Smooth muscle cell (in vitro differentiated cells): ENCODE measurements around the gene CTNNA1. TPM values are rescaled to one million over a fixed set of nuclear protein-coding genes. Genes with fewer than 3 reads are reported as not detected.
"Not testable (repeated sequence)": the region's sequence is repeated elsewhere in the genome, so short reads cannot be mapped to it uniquely, and the experiment has no call there.

Experiments
- DNase-seq: peaks from one replicate; lab custom pipeline; 2025; ENCODE audit not compliant: unreplicated experiment; lab: John Stamatoyannopoulos, UW
- H2AFZ ChIP-seq: fragments of 200-600 bp; sonication (generic); 2 replicates; pipeline ENCODE4 v1.6.0; 2016; ENCODE audit warnings: antibody characterized with exemption, low read depth, mild to moderate bottlenecking
- H3F3A ChIP-seq: fragments of 200-600 bp; sonication (generic); 2 replicates; pipeline ENCODE4 v1.6.0; 2017; ENCODE audit warnings: antibody characterized with exemption, low read depth
- H3K27ac ChIP-seq: fragments of 200-600 bp; sonication (generic); 2 replicates; pipeline ENCODE4 v1.5.1; 2016; ENCODE audit warnings: low read depth, mild to moderate bottlenecking
- H3K27me3 ChIP-seq: fragments of 200-600 bp; sonication (generic); 2 replicates; pipeline ENCODE4 v1.6.1; 2016; ENCODE audit warnings: low read depth, mild to moderate bottlenecking
- H3K36me3 ChIP-seq: fragments of 200-600 bp; sonication (generic); 2 replicates; pipeline ENCODE4 v1.5.1; 2016; ENCODE audit warnings: low read depth
- H3K4me1 ChIP-seq: fragments of 200-600 bp; sonication (generic); 2 replicates; pipeline ENCODE4 v1.5.1; 2016; ENCODE audit warnings: low read depth
- H3K4me2 ChIP-seq: fragments of 200-600 bp; sonication (generic); 2 replicates; pipeline ENCODE4 v1.6.0; 2016; ENCODE audit warnings: mild to moderate bottlenecking
- H3K4me3 ChIP-seq: fragments of 200-600 bp; sonication (generic); 2 replicates; pipeline ENCODE4 v1.5.1; 2016; ENCODE audit warnings: mild to moderate bottlenecking
- H3K79me2 ChIP-seq: fragments of 200-600 bp; sonication (generic); 2 replicates; pipeline ENCODE4 v1.6.0; 2016; ENCODE audit warnings: low read depth, mild to moderate bottlenecking
- H3K9ac ChIP-seq: fragments of 200-600 bp; sonication (generic); 2 replicates; pipeline ENCODE4 v1.6.0; 2016; ENCODE audit warnings: low read depth
- H3K9me3 ChIP-seq: fragments of 200-600 bp; sonication (generic); replicated peaks from 2 replicates; pipeline ENCODE4 v1.5.1; 2016; ENCODE audit warnings: low read depth
- H4K20me1 ChIP-seq: fragments of 200-600 bp; sonication (generic); 2 replicates; pipeline ENCODE4 v1.6.0; 2016; ENCODE audit warnings: low read depth
- WGBS: methylation state at CpG from one replicate; pipeline ENCODE4 v1.1.7; 2016; ENCODE audit warnings: low lambda C conversion rate; 5-methylcytosine and 5-hydroxymethylcytosine counted together
- polyA plus RNA-seq: library from polyadenylated mRNA; unstranded; fragments of >200 nt; fragmentation: Nextera tagmentation; extraction: Ambion mirVana; gene quantifications from 2 replicates; pipeline ENCODE4 v1.2.1, GENCODE V29; 2016
- total RNA-seq: library from RNA; depleted of rRNA; stranded (reverse); fragments of >200 nt; gene quantifications from 2 replicates; pipeline ENCODE4 v1.2.3, GENCODE V29; 2014
- TF ChIP-seq, protein P1 (sequence below): fragments of 200-600 bp; sonication (generic); IDR thresholded peaks from 2 replicates; pipeline ENCODE4 v1.5.1; 2017; ENCODE audit warnings: borderline replicate concordance, mild to moderate bottlenecking, antibody characterized with exemption; ENCODE audit not compliant: insufficient read depth, poor library complexity, severe bottlenecking

The CTNNA1 gene
- total and polyA plus RNA-seq, 2 experiments from 2014 or later: 149 to 251 TPM

DNA sequence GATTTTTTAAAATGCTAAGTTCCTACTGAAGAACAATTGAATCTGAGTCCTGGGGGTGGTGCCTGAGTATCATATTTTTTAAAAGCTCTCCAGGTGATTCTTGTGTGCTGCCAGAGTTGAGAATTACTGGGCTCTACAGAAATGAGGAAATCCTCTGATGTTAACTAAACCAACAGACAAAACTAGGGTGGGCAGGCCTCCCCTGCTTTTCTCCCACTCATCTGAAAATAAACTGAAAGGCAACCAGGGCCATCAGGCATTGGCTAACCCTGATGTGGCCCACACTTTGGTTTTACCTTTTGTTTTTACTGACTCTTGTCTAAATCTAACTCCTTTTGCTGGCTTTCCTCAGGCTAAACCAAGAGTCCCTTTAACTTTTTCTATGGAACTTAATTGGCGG, 13.3 kb upstream of the CTNNA1 start:
- Histone ChIP-seq H3F3A (no peaks in the 10 kb centered on the region), H3K27ac (no peak overlapping the region), H3K9ac (no peak overlapping the region), H3K79me2 (no peaks in the 10 kb centered on the region), H3K27me3 (no peaks in the 10 kb centered on the region), H2AFZ (no peak overlapping the region), H3K36me3 (no peaks in the 10 kb centered on the region), H3K4me2 (no peak overlapping the region), H3K4me3 (no peak overlapping the region), H3K4me1 (peaks cover 11% of the 10 kb centered on the region), H4K20me1 (no peaks in the 10 kb centered on the region), H3K9me3 (no peaks in the 10 kb centered on the region)
- WGBS: 93% methylated on average over 1 of the region's 1 CpG
- TF ChIP-seq, protein P1, sequence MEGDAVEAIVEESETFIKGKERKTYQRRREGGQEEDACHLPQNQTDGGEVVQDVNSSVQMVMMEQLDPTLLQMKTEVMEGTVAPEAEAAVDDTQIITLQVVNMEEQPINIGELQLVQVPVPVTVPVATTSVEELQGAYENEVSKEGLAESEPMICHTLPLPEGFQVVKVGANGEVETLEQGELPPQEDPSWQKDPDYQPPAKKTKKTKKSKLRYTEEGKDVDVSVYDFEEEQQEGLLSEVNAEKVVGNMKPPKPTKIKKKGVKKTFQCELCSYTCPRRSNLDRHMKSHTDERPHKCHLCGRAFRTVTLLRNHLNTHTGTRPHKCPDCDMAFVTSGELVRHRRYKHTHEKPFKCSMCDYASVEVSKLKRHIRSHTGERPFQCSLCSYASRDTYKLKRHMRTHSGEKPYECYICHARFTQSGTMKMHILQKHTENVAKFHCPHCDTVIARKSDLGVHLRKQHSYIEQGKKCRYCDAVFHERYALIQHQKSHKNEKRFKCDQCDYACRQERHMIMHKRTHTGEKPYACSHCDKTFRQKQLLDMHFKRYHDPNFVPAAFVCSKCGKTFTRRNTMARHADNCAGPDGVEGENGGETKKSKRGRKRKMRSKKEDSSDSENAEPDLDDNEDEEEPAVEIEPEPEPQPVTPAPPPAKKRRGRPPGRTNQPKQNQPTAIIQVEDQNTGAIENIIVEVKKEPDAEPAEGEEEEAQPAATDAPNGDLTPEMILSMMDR: no peak
- no peak for DNase-seq

DNA sequence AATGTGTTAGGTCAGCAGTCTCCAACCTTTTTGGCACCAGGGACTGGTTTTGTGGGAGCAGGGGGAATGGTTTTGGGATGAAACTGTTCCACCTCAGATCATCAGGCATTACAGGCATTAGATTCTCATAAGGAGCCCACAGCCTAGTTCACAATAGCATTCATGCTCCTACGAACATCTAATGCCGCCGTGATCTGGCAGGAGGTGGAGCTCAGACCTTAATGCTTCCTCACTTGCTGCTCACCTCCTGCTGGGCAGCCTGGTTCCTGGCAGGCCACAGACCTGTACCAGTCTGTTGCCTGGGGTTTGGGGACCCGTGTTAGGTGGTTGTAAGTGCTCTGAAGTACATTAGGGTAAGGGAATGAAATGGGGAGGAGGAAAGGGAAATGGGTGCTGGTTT, 9.7 kb upstream of the CTNNA1 start:
- TF ChIP-seq, protein P1: no peak

DNA sequence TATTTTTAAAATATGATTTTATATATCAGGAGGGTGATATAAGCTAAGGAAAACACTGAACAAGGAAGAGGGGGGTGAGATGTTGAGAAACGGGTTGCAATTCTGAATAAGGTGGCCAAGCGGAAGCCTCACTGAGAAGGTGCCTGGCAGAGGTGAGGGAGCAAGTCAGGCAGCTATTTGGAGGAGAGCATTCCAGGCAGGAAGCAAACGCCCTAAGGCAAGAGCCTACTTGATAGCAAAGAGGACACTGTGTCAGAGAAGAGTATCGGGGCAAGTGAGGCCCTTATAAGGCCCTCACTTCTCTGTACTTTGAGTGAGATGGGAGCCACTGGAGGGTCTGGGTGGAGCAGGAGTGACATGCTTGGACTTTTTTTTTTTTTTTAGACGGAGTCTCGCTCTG, 8.0 kb upstream of the CTNNA1 start:
- Histone ChIP-seq H3K4me3 (no peak overlapping the region), H3K79me2 (no peaks in the 10 kb centered on the region), H3F3A (no peaks in the 10 kb centered on the region), H3K4me2 (no peak overlapping the region), H3K27me3 (no peaks in the 10 kb centered on the region), H3K9ac (no peak overlapping the region), H4K20me1 (no peaks in the 10 kb centered on the region), H3K4me1 (peaks cover 11% of the 10 kb centered on the region), H2AFZ (no peak overlapping the region), H3K27ac (no peak overlapping the region), H3K36me3 (no peaks in the 10 kb centered on the region), H3K9me3 (no peaks in the 10 kb centered on the region)
- WGBS: 84% methylated on average over 6 of the region's 6 CpGs
- TF ChIP-seq, protein P1: no peak
- DNase-seq: no peak

More for the DNA sequence above, 9.7 kb upstream of the CTNNA1 start:
- no peak for DNase-seq
- peaks cover 11% of the 10 kb centered on the region for H3K4me1 ChIP-seq
- 74% methylated on average over 4 of the region's 4 CpGs for WGBS
- H3F3A ChIP-seq: no peaks in the 10 kb centered on the region
- no peaks in the 10 kb centered on the region for H3K27me3 ChIP-seq
- H3K4me2 ChIP-seq: no peak overlapping the region
- H3K4me3 ChIP-seq: no peak overlapping the region
- no peaks in the 10 kb centered on the region for H3K36me3 ChIP-seq
- no peaks in the 10 kb centered on the region for H4K20me1 ChIP-seq
- H2AFZ ChIP-seq: no peak overlapping the region
- no peak overlapping the region for H3K27ac ChIP-seq
- no peak overlapping the region for H3K9ac ChIP-seq
- no peaks in the 10 kb centered on the region for H3K79me2 ChIP-seq
- no peaks in the 10 kb centered on the region for H3K9me3 ChIP-seq

DNA sequence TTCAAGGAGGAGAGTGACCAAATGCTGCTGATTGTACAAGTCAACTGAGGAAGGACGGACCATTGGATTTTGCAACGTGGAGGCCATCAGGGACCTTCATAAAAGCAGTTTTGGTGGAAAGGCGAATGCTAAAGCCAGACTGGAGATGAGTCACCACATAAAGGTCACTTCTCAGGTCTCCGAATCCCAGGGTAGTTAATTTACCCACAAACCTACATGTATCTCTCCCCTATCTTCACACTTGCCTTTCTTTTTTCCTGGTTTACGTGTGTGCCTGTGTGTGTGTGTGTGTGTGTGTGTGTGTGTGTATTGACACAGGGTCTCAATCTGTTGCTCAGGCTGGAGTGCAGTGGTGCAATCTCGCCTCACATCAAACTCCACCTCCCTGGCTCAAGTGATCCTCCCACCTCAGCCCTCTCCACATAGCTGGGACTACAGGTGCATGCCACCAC, 4.6 kb upstream of the CTNNA1 start:
- no peaks in the 10 kb centered on the region for H3K27me3 ChIP-seq
- no peak for DNase-seq
- no peak overlapping the region for H2AFZ ChIP-seq

DNA sequence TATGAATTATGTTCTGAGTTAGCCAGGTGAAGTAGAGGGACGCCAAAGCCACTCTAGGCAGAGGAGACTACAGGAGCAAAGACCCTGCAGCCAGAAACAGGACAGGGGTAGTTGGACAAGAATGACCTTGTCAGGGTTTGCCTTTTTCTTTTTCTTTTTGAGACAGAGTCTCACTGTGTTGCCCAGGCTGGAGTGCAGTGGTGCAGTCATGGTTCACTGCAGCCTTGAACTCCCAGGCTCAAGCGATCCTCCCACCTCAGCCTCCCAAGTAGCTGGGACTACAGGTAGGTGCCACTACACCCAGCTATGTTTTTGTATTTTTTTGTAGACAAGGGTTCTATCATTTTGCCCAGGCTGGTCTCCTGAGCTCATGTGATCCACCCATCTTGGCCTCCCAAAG, 1.9 kb upstream of the CTNNA1 start:
- H3K4me1 ChIP-seq, H3K9ac ChIP-seq, H3F3A ChIP-seq, H3K9me3 ChIP-seq, H2AFZ ChIP-seq, H3K27ac ChIP-seq, H3K4me3 ChIP-seq, H3K4me2 ChIP-seq, DNase-seq, H3K27me3 ChIP-seq, H3K36me3 ChIP-seq: not testable (repeated sequence)
- Histone ChIP-seq H3K79me2 (peaks cover 30% of the 10 kb centered on the region), H4K20me1 (peaks cover 22% of the 10 kb centered on the region)
- WGBS: 97% methylated on average over 2 of the region's 2 CpGs

More for the DNA sequence above, 4.6 kb upstream of the CTNNA1 start:
- Histone ChIP-seq H4K20me1 (no peaks in the 10 kb centered on the region), H3K9ac (no peak overlapping the region), H3K36me3 (no peaks in the 10 kb centered on the region), H3K4me1 (peaks cover under 1% of the 10 kb centered on the region), H3K4me3 (no peak overlapping the region), H3K9me3 (no peaks in the 10 kb centered on the region), H3K4me2 (no peak overlapping the region), H3K27ac (no peak overlapping the region), H3F3A (no peaks in the 10 kb centered on the region), H3K79me2 (peaks cover 3% of the 10 kb centered on the region)
- TF ChIP-seq, protein P1: no peak
- 66% methylated on average over 6 of the region's 6 CpGs for WGBS
